ENCODE measurements around the gene ARHGAP19. TPM values are rescaled to one million over a fixed set of nuclear protein-coding genes. Genes with fewer than 3 reads are reported as not detected.

ARHGAP19 gene
- total and polyA plus RNA-seq, 2 experiments from 2014 or later = 5.3 to 18.7 TPM

GRCh38 chr10:97211229-97211628 is 81.2 kb downstream of the ARHGAP19 start:
- DNase-seq (ENCODE audit: low read depth in 1 of 2, low spot score in 1 of 2) = no peak
- no peak overlapping the region for H3K27ac ChIP-seq
- no peaks in the 10 kb centered on the region for H3K27me3 ChIP-seq
- H3K36me3 ChIP-seq = no peaks in the 10 kb centered on the region
- no peak overlapping the region for H3K4me3 ChIP-seq
- no peaks in the 10 kb centered on the region for H3K9me3 ChIP-seq (ENCODE audit: low read depth)
- TF ChIP-seq, protein P1, sequence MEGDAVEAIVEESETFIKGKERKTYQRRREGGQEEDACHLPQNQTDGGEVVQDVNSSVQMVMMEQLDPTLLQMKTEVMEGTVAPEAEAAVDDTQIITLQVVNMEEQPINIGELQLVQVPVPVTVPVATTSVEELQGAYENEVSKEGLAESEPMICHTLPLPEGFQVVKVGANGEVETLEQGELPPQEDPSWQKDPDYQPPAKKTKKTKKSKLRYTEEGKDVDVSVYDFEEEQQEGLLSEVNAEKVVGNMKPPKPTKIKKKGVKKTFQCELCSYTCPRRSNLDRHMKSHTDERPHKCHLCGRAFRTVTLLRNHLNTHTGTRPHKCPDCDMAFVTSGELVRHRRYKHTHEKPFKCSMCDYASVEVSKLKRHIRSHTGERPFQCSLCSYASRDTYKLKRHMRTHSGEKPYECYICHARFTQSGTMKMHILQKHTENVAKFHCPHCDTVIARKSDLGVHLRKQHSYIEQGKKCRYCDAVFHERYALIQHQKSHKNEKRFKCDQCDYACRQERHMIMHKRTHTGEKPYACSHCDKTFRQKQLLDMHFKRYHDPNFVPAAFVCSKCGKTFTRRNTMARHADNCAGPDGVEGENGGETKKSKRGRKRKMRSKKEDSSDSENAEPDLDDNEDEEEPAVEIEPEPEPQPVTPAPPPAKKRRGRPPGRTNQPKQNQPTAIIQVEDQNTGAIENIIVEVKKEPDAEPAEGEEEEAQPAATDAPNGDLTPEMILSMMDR (IDR thresholded peaks at IDR 0.05; ENCODE audit: low read depth, low read length) = no peak
- H3K4me1 ChIP-seq (ENCODE audit: low read depth) = no peaks in the 10 kb centered on the region

DNA sequence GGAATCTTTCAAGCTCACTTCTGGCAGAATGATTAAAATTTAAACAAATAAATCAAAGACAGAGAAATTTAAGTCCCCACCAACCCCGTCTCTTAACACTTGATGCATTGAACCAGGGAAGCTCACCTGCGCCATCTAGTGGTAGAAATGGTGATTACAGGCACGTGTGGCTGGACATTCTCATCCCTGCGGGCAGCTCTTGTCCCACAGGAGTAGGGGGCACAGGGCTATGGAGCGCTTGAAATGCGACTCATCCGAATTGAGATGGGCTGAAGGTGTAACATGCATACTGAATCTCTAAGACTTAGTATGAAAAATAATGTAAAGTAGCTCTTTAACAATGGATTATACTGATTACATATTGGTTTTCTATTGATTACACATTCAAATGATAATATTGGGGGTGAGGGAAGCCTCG is 81.9 kb downstream of the ARHGAP19 start:
- Histone ChIP-seq H3K27me3 (no peaks in the 10 kb centered on the region), H3K4me3 (no peak overlapping the region), H3K27ac (no peak overlapping the region), H3K4me1 (ENCODE audit: low read depth) (no peaks in the 10 kb centered on the region), H3K9me3 (ENCODE audit: low read depth) (no peaks in the 10 kb centered on the region), H3K36me3 (no peaks in the 10 kb centered on the region)
- TF ChIP-seq, protein P1 (IDR thresholded peaks at IDR 0.05; ENCODE audit: low read depth, low read length) = peak; percentile 95
- peak; percentile 74 to 78 for DNase-seq (ENCODE audit: low read depth in 1 of 2, low spot score in 1 of 2)

- H3K4me1 ChIP-seq (ENCODE audit: low read depth) = no peaks in the 10 kb centered on the region
- H3K9me3 ChIP-seq (ENCODE audit: low read depth) = no peaks in the 10 kb centered on the region
- TF ChIP-seq, protein P1 (IDR thresholded peaks at IDR 0.05; ENCODE audit: low read depth, low read length) = no peak
- H3K36me3 ChIP-seq = no peaks in the 10 kb centered on the region
- no peak for DNase-seq (ENCODE audit: low read depth in 1 of 2, low spot score in 1 of 2)
- H3K27me3 ChIP-seq = no peaks in the 10 kb centered on the region
- no peak overlapping the region for H3K27ac ChIP-seq
- no peak overlapping the region for H3K4me3 ChIP-seq
Measured at GRCh38 chr10:97207756-97208346, 84.6 kb downstream of the ARHGAP19 start.

DNA sequence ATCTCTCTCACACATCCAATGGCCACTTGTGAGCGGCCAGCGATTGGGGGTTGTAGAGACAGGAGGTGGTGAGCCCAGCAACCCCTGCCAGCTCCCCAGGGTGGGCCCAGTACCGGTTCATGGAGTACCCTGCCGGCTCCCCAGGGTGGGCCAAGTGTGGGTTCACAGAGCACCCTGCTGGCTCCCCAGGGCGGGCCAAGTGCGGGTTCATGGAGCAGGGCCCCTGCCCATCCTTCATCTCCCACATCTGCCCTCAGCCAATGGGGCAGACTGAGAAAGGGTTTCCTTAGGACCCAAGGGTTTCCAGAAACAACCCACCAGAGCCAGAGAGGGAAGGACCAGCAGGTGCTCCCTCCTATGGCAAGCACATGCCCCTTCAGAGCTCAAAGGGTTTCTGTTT is 85.3 kb downstream of the ARHGAP19 start:
- DNase-seq (ENCODE audit: low read depth in 1 of 2, low spot score in 1 of 2) = no peak

DNA sequence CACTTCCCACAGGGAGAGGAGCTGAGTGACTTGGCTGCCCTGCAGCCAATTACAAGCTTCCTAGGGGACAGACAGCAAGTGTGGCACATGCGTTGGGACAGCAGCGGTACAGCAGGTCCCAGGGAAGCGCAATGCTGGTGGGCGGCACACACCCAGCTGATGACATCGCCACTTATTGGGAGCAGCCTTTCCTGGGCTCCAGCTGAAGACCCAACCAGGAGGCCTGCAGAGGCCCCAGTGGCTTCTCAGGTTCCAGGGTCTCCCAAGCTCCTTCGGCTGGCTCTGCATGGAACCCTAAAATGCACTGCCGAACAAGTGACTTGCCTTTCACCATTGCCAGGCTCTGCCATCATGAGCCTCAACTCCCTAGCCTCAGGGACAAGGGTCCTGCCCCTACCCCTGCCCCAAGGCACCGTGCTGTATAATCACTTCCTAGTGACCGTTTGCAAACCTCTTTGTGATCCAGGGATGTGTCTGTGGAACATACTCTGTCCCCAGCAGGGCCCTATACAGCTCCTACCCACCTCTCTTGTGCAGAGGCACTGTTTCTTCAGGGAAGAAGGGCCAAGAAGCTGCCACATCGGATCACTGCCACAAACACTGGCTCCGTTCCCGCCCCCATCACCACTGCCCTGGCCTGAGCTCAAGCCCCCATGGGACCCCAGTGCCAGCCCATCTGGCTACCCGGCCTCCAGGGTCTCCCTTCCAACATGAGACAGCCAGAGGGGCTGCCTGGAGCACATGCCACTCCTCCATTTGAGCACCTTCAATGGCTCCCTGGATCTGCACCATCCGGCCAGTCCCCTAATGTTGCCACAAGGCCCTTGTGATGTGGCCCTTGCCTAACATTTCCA is 87.4 kb downstream of the ARHGAP19 start:
- Histone ChIP-seq H3K4me3 (no peak overlapping the region), H3K4me1 (ENCODE audit: low read depth) (no peaks in the 10 kb centered on the region), H3K36me3 (no peaks in the 10 kb centered on the region), H3K9me3 (ENCODE audit: low read depth) (no peaks in the 10 kb centered on the region), H3K27me3 (peaks cover 3% of the 10 kb centered on the region), H3K27ac (no peak overlapping the region)
- TF ChIP-seq, protein P1 (IDR thresholded peaks at IDR 0.05; ENCODE audit: low read depth, low read length) = no peak
- no peak for DNase-seq (ENCODE audit: low read depth in 1 of 2, low spot score in 1 of 2)

More for the DNA sequence above, 85.3 kb downstream of the ARHGAP19 start:
- Histone ChIP-seq H3K9me3 (ENCODE audit: low read depth) (no peaks in the 10 kb centered on the region), H3K27ac (no peak overlapping the region), H3K4me1 (ENCODE audit: low read depth) (no peaks in the 10 kb centered on the region), H3K27me3 (no peaks in the 10 kb centered on the region), H3K4me3 (no peak overlapping the region), H3K36me3 (no peaks in the 10 kb centered on the region)
- TF ChIP-seq, protein P1 (IDR thresholded peaks at IDR 0.05; ENCODE audit: low read depth, low read length) = no peak
